GM12878 (cell line): ENCODE measurements around the gene OGA.

Experiments used
- BMI1 ChIP-seq: fragments of 450-650 bp; IDR thresholded peaks from 2 replicates; pipeline ENCODE4 v1.6.1; 2016; ENCODE audit warnings: mild to moderate bottlenecking, moderate library complexity, borderline replicate concordance
- CEBPB ChIP-seq, 2 experiments: fragments of 150-350 bp in 1 of 2; IDR thresholded peaks; 2 replicates each; pipeline ENCODE4 v1.6.1; 2012 to 2014; ENCODE audit warnings: low read depth in 2 of 2, low read length in 2 of 2, borderline replicate concordance in 1 of 2, inconsistent platforms in 1 of 2
- DPF2 ChIP-seq: fragments of 450-650 bp; IDR thresholded peaks from 2 replicates; pipeline ENCODE4 v1.6.1; 2017; ENCODE audit warnings: mild to moderate bottlenecking
- HDAC2 ChIP-seq: fragments of 200-600 bp; sonication (generic); IDR thresholded peaks from 2 replicates; pipeline ENCODE4 v1.6.1; 2017
- NFYB ChIP-seq: IDR thresholded peaks from 2 replicates; pipeline ENCODE4 v1.6.1; 2011; ENCODE audit warnings: low read depth, mild to moderate bottlenecking, low read length, improper control_type of control experiment, moderate library complexity; ENCODE audit not compliant: insufficient read depth
- PKNOX1 ChIP-seq: fragments of 450-650 bp; IDR thresholded peaks from 2 replicates; pipeline ENCODE4 v1.6.1; 2016; ENCODE audit warnings: mild to moderate bottlenecking
- POLR2AphosphoS5 ChIP-seq: IDR thresholded peaks from 2 replicates; pipeline ENCODE4 v1.6.1; 2011; ENCODE audit warnings: mild to moderate bottlenecking, low read length, inconsistent platforms
- SMAD1 ChIP-seq: fragments of 450-650 bp; IDR thresholded peaks from 2 replicates; pipeline ENCODE4 v1.6.1; 2018; ENCODE audit warnings: mild to moderate bottlenecking, low read depth; ENCODE audit not compliant: partially characterized antibody
- TCF3 ChIP-seq: IDR thresholded peaks from 2 replicates; pipeline ENCODE4 v1.6.1; 2012; ENCODE audit warnings: low read depth, mild to moderate bottlenecking, low read length, borderline replicate concordance; ENCODE audit not compliant: insufficient read depth
- TF ChIP-seq, protein P1 (sequence below): fragments of 450-650 bp; IDR thresholded peaks from 2 replicates; pipeline ENCODE4 v1.6.1; 2017; ENCODE audit warnings: mild to moderate bottlenecking, low read depth, inconsistent platforms; ENCODE audit not compliant: poor library complexity, severe bottlenecking
- TF ChIP-seq, protein P2 (sequence below), 3 experiments: IDR thresholded peaks in 2 of 3; conservative IDR thresholded peaks in 1 of 3; 2 replicates each; pipeline ENCODE4 v1.5.1; 2011; ENCODE audit warnings: low read depth in 3 of 3, low read length in 3 of 3, mild to moderate bottlenecking in 3 of 3, control low read depth in 2 of 3, moderate library complexity in 2 of 3, inconsistent platforms in 1 of 3, mixed read lengths in 1 of 3; ENCODE audit not compliant: control insufficient read depth in 2 of 3, insufficient read depth in 1 of 3; ENCODE audit errors: extremely low read depth in 1 of 3

DNA sequence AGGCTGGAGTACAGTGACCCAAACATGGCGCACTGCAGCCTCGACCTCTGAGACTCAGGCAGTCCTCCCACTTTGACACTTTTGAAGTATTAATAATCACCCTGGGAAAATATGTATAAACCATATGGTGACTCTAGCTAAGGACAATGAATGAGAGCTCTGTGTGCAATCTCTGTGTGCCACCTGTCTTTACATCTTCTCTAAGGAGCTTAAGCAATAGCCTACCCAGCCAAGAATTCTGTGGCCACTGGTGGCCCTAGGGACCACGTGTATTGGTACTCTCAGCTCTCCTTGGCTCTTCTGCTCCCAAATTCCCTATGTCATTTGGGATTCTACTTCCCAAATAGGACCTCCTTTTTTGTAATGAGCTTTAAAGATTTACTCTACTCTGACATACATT lies 66.0 kb downstream of the OGA start:
- TF ChIP-seq NFYB (no peak), SMAD1 (no peak), POLR2AphosphoS5 (no peak), PKNOX1 (no peak), TCF3 (no peak), BMI1 (no peak), DPF2 (no peak), CEBPB (IDR thresholded peaks at IDR 0.05; ENCODE audit: borderline replicate concordance in 1 of 2, low read depth in 2 of 2, low read length in 2 of 2) (no peak), HDAC2 (no peak)
- TF ChIP-seq, protein P1, sequence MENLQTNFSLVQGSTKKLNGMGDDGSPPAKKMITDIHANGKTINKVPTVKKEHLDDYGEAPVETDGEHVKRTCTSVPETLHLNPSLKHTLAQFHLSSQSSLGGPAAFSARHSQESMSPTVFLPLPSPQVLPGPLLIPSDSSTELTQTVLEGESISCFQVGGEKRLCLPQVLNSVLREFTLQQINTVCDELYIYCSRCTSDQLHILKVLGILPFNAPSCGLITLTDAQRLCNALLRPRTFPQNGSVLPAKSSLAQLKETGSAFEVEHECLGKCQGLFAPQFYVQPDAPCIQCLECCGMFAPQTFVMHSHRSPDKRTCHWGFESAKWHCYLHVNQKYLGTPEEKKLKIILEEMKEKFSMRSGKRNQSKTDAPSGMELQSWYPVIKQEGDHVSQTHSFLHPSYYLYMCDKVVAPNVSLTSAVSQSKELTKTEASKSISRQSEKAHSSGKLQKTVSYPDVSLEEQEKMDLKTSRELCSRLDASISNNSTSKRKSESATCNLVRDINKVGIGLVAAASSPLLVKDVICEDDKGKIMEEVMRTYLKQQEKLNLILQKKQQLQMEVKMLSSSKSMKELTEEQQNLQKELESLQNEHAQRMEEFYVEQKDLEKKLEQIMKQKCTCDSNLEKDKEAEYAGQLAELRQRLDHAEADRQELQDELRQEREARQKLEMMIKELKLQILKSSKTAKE: no peak
- TF ChIP-seq, protein P2, sequence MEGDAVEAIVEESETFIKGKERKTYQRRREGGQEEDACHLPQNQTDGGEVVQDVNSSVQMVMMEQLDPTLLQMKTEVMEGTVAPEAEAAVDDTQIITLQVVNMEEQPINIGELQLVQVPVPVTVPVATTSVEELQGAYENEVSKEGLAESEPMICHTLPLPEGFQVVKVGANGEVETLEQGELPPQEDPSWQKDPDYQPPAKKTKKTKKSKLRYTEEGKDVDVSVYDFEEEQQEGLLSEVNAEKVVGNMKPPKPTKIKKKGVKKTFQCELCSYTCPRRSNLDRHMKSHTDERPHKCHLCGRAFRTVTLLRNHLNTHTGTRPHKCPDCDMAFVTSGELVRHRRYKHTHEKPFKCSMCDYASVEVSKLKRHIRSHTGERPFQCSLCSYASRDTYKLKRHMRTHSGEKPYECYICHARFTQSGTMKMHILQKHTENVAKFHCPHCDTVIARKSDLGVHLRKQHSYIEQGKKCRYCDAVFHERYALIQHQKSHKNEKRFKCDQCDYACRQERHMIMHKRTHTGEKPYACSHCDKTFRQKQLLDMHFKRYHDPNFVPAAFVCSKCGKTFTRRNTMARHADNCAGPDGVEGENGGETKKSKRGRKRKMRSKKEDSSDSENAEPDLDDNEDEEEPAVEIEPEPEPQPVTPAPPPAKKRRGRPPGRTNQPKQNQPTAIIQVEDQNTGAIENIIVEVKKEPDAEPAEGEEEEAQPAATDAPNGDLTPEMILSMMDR (IDR thresholded peaks at IDR 0.05 in 2 of 3, conservative IDR thresholded peaks at IDR 0.05 in 1 of 3; ENCODE audit: control insufficient read depth in 2 of 3, extremely low read depth in 1 of 3, insufficient read depth in 1 of 3, low read depth in 3 of 3, low read length in 3 of 3): no peak
